Tibial nerve (tissue), 4 donors: ENCODE data around the gene AFAP1L2. TPM values are rescaled to one million over a fixed set of nuclear protein-coding genes. Genes with fewer than 3 reads are reported as not detected.

Experiments
- DNase-seq, 2 donors: peaks; one replicate each; pipeline ENCODE4 v3.0.0-alpha.2; 2019; ENCODE audit warnings: low spot score in 2 of 2
- H3K27ac ChIP-seq, 4 donors: fragments of 200-600 bp; sonication (generic) in 3 of 4; one replicate each; pipeline ENCODE4 v1.5.1; 2017 to 2019; ENCODE audit warnings: mild to moderate bottlenecking in 1 of 4
- H3K27me3 ChIP-seq, 2 donors: fragments of 200-600 bp; sonication (generic) in 1 of 2; one replicate each; pipeline versions ENCODE4 v1.5.1 to v1.6.0; 2017 to 2019
- H3K36me3 ChIP-seq, 3 donors: fragments of 200-600 bp; sonication (generic); one replicate each; pipeline ENCODE4 v1.5.1; 2018 to 2019
- H3K4me1 ChIP-seq, 4 donors: fragments of 200-600 bp; sonication (generic) in 3 of 4; one replicate each; pipeline ENCODE4 v1.5.1; 2017 to 2019
- H3K4me3 ChIP-seq, 4 donors: fragments of 200-600 bp; sonication (generic) in 3 of 4; one replicate each; pipeline ENCODE4 v1.5.1; 2017 to 2019; ENCODE audit warnings: mild to moderate bottlenecking in 1 of 4, moderate library complexity in 1 of 4
- H3K9me3 ChIP-seq, 4 donors: fragments of 200-600 bp; sonication (generic) in 3 of 4; one replicate each; pipeline ENCODE4 v1.5.1; 2017 to 2019
- CTCF ChIP-seq, 5 experiments: fragments of 200-600 bp in 3 of 5; fragments of 450-650 bp in 2 of 5; sonication (generic) in 3 of 5; IDR thresholded peaks; one replicate each; pipeline ENCODE4 v1.5.1; 2016 to 2019; ENCODE audit warnings: antibody characterized with exemption in 5 of 5, mild to moderate bottlenecking in 3 of 5, moderate library complexity in 2 of 5
- EP300 ChIP-seq, 2 donors: sonication (generic); formaldehyde crosslinking; IDR thresholded peaks; one replicate each; pipeline ENCODE4 v1.6.1; 2017; ENCODE audit warnings: antibody characterized with exemption in 2 of 2, mild to moderate bottlenecking in 1 of 2
- POLR2A ChIP-seq, 2 donors: fragments of 450-650 bp; IDR thresholded peaks; one replicate each; pipeline ENCODE4 v1.6.1; 2017; ENCODE audit warnings: antibody characterized with exemption in 2 of 2, mild to moderate bottlenecking in 2 of 2, moderate library complexity in 2 of 2
- WGBS, 2 donors: methylation state at CpG; one replicate each; pipeline ENCODE4 v1.1.5; 2018; 5-methylcytosine and 5-hydroxymethylcytosine counted together
- total RNA-seq, 4 donors: library from RNA; depleted of rRNA; stranded (reverse); fragments of >200 nt; gene quantifications; one replicate each; pipeline ENCODE4 v1.1.0, GENCODE V29; 2016

Gene AFAP1L2
- total RNA-seq, 4 donors from 2014 or later, result 96.3 to 176 (median 127) TPM

GRCh38 chr10:114281461-114281860, 122.8 kb downstream of the AFAP1L2 start:
- no peaks in the 10 kb centered on the region for H3K9me3 ChIP-seq
- no peak overlapping the region for H3K27ac ChIP-seq
- WGBS, 2 donors, result 67 to 74% methylated on average over 4 to 5 of the region's 5 CpGs
- no peaks in the 10 kb centered on the region for H3K36me3 ChIP-seq
- DNase-seq, result no peak
- H3K4me1 ChIP-seq, result peaks cover 0 to 4% (median 0%) of the 10 kb centered on the region in 4 donors
- H3K27me3 ChIP-seq, result no peaks in the 10 kb centered on the region
- TF ChIP-seq CTCF (IDR thresholded peaks at IDR 0.05), result no peak
- no peak for TF ChIP-seq EP300 (IDR thresholded peaks at IDR 0.05)
- no peak for TF ChIP-seq POLR2A (IDR thresholded peaks at IDR 0.05)
- H3K4me3 ChIP-seq, result no peak overlapping the region

DNA sequence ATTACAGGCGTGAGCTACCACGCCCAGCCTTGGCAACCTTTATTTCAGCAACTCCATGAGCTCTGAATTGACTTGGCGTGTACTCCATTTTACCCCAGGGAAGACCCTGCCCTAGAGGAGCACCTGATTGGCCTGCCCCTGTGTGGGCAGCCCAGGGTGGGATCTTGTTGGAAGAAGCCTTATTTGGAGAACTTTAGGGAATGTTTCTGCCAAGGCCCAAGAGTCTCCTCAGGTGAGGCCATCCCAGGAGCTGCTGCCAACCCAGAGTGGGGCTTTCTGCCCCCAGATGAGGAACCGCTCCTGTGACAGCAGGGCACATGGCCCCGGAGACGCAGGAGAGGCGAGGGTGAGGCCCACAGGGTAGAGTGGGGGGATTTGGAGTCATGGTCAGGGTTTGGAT, 123.3 kb downstream of the AFAP1L2 start:
- H3K27ac ChIP-seq, result no peak overlapping the region
- H3K36me3 ChIP-seq, result no peaks in the 10 kb centered on the region
- no peak for DNase-seq
- H3K4me1 ChIP-seq, result no peaks in the 10 kb centered on the region
- H3K9me3 ChIP-seq, result no peaks in the 10 kb centered on the region
- WGBS, 2 donors, result 59 to 67% methylated on average over 7 of the region's 7 CpGs
- H3K4me3 ChIP-seq, result no peak overlapping the region
- no peaks in the 10 kb centered on the region for H3K27me3 ChIP-seq
- no peak for TF ChIP-seq EP300 (IDR thresholded peaks at IDR 0.05)
- no peak for TF ChIP-seq POLR2A (IDR thresholded peaks at IDR 0.05)
- no peak for TF ChIP-seq CTCF (IDR thresholded peaks at IDR 0.05)

- TF ChIP-seq POLR2A (IDR thresholded peaks at IDR 0.05) (no peak), CTCF (IDR thresholded peaks at IDR 0.05) (no peak), EP300 (IDR thresholded peaks at IDR 0.05) (no peak)
- WGBS, 2 donors, result 82 to 87% methylated on average over 8 of the region's 8 CpGs
- Histone ChIP-seq H3K4me1 (no peaks in the 10 kb centered on the region), H3K27me3 (no peaks in the 10 kb centered on the region), H3K9me3 (no peaks in the 10 kb centered on the region), H3K36me3 (no peaks in the 10 kb centered on the region), H3K4me3 (no peak overlapping the region), H3K27ac (no peak overlapping the region)
- no peak for DNase-seq
Measured at GRCh38 chr10:114279901-114280644, 124.2 kb downstream of the AFAP1L2 start.

DNA sequence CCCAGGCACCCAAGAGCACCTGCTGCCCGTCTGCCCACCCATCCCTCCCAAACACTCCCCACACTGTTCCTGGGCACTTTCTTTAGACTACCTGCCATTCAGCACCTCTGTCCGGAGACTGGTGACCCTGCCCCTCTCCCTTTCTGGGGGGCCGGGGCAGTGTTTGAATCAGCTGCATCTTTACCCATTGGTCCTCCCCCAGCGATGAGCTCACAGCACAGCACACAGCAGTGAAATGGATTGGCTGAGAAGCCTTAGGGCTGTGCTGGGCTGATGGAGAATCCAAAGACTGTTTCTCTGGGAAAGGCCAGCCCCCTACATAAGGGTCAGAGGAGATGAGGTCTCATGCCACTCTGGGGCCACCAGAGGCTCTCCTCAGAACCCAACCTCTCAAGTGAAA, 125.0 kb downstream of the AFAP1L2 start:
- no peaks in the 10 kb centered on the region for H3K36me3 ChIP-seq
- no peak for DNase-seq
- H3K27me3 ChIP-seq, result no peaks in the 10 kb centered on the region
- no peaks in the 10 kb centered on the region for H3K4me1 ChIP-seq
- no peak overlapping the region for H3K27ac ChIP-seq
- WGBS, 2 donors, result 43 to 60% methylated on average over 4 of the region's 4 CpGs
- no peak overlapping the region for H3K4me3 ChIP-seq
- no peaks in the 10 kb centered on the region for H3K9me3 ChIP-seq
- TF ChIP-seq CTCF (IDR thresholded peaks at IDR 0.05), result no peak
- TF ChIP-seq POLR2A (IDR thresholded peaks at IDR 0.05), result no peak
- TF ChIP-seq EP300 (IDR thresholded peaks at IDR 0.05), result no peak

GRCh38 chr10:114278884-114279191, 125.5 kb downstream of the AFAP1L2 start:
- WGBS, 2 donors, result 77 to 79% methylated on average over 4 of the region's 4 CpGs
- Histone ChIP-seq H3K4me3 (no peak overlapping the region), H3K4me1 (no peaks in the 10 kb centered on the region), H3K27ac (no peak overlapping the region), H3K36me3 (no peaks in the 10 kb centered on the region), H3K9me3 (no peaks in the 10 kb centered on the region), H3K27me3 (no peaks in the 10 kb centered on the region)
- DNase-seq, result no peak
- TF ChIP-seq EP300 (IDR thresholded peaks at IDR 0.05) (no peak), POLR2A (IDR thresholded peaks at IDR 0.05) (no peak), CTCF (IDR thresholded peaks at IDR 0.05) (no peak)
